Measurements from ENCODE around the gene RIC1. TPM values are rescaled to one million over a fixed set of nuclear protein-coding genes. Genes with fewer than 3 reads are reported as not detected.

The RIC1 gene
- total and polyA plus RNA-seq, 2 donors (not counting 1 experiment from before 2014, with no cell fraction given): 38.9 to 43.1 TPM

DNA sequence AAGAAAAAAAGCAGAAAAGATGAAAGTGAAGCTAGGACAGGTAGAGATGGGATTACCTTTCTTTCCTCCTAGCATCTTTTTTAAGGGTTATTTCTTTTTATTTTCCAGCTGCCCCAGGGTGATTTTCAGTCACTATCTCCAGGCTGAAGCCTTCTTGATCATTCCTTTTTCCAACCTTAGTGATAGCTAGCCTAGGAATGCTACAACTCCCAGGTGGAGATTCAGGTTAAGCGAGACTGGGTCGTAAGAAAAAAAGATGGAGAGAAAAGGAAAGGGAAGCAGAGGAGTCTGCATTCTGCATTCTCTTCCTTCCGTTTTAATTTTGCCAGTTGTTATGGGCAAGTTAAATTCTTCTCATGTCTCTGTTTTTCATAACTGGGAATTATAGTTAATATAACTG lies 36.7 kb upstream of the RIC1 start:
- H3K4me3 ChIP-seq (replicated peaks in 1 of 4; ENCODE audit: control extremely low read depth in 1 of 4, insufficient read depth in 1 of 4, low read depth in 3 of 4, low read length in 4 of 4): no peak overlapping the region
- no peaks in the 10 kb centered on the region for H3K9me3 ChIP-seq (ENCODE audit: control insufficient read depth, insufficient read depth, low read depth, low read length)
- TF ChIP-seq EZH2 (IDR thresholded peaks at IDR 0.05; ENCODE audit: low read length, missing control alignments) (no peak), CTCF (conservative IDR thresholded peaks at IDR 0.05 in 1 of 2, IDR thresholded peaks at IDR 0.05 in 1 of 2; ENCODE audit: low read depth in 1 of 2, low read length in 2 of 2) (no peak)

DNA sequence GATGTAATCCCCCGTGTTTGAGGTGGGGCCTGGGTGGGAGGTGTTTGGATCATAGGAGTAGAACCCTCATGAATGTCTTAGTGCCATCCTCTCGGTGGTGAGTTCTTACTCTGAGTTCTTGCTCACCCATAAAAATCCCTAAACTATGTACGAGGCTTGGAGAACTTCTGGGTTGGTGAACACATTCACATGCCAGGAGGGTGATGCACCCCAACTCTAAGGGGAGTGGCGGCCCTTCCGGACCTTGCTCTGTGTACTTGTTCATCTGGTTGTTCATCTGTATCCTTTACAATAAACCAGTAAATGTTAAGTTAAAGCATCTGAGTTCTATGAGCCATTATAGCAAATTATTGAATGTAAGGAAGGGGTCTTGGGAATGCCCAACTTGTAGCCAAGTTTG lies 36.0 kb upstream of the RIC1 start:
- no peak for DNase-seq (ENCODE audit: low read depth in 2 of 2)
- H2AFZ ChIP-seq (ENCODE audit: low read length): no peak overlapping the region
- no peaks in the 10 kb centered on the region for H3K27me3 ChIP-seq (ENCODE audit: control insufficient read depth, insufficient read depth, low read length)
- no peaks in the 10 kb centered on the region for H3K9me3 ChIP-seq (ENCODE audit: control insufficient read depth, insufficient read depth, low read depth, low read length)
- no peaks in the 10 kb centered on the region for H3K36me3 ChIP-seq (ENCODE audit: control insufficient read depth, insufficient read depth, low read length)
- no peaks in the 10 kb centered on the region for H3K79me2 ChIP-seq (ENCODE audit: control insufficient read depth, insufficient read depth, low read length)
- H4K20me1 ChIP-seq (ENCODE audit: control insufficient read depth, extremely low read depth, insufficient read depth, low read length): no peaks in the 10 kb centered on the region
- H3K9ac ChIP-seq (ENCODE audit: insufficient read depth, low read length): no peak overlapping the region
- TF ChIP-seq CTCF (conservative IDR thresholded peaks at IDR 0.05 in 1 of 2, IDR thresholded peaks at IDR 0.05 in 1 of 2; ENCODE audit: low read depth in 1 of 2, low read length in 2 of 2): no peak
- no peak for TF ChIP-seq EZH2 (IDR thresholded peaks at IDR 0.05; ENCODE audit: low read length, missing control alignments)
- H3K4me3 ChIP-seq (replicated peaks in 1 of 4; ENCODE audit: control extremely low read depth in 1 of 4, insufficient read depth in 1 of 4, low read depth in 3 of 4, low read length in 4 of 4): no peak overlapping the region
- H3K4me1 ChIP-seq (ENCODE audit: control insufficient read depth, extremely low read depth, insufficient read depth, low read length): no peaks in the 10 kb centered on the region
- no peak overlapping the region for H3K4me2 ChIP-seq (ENCODE audit: extremely low read depth, insufficient read depth, low read length)
- no peak overlapping the region for H3K27ac ChIP-seq (ENCODE audit: insufficient read depth, low read length)

More for the DNA sequence above, 36.7 kb upstream of the RIC1 start:
- no peaks in the 10 kb centered on the region for H3K36me3 ChIP-seq (ENCODE audit: control insufficient read depth, insufficient read depth, low read length)
- no peaks in the 10 kb centered on the region for H3K4me1 ChIP-seq (ENCODE audit: control insufficient read depth, extremely low read depth, insufficient read depth, low read length)
- no peak overlapping the region for H3K4me2 ChIP-seq (ENCODE audit: extremely low read depth, insufficient read depth, low read length)
- H3K27ac ChIP-seq (ENCODE audit: insufficient read depth, low read length): no peak overlapping the region
- H3K27me3 ChIP-seq (ENCODE audit: control insufficient read depth, insufficient read depth, low read length): no peaks in the 10 kb centered on the region
- H3K79me2 ChIP-seq (ENCODE audit: control insufficient read depth, insufficient read depth, low read length): no peaks in the 10 kb centered on the region
- H2AFZ ChIP-seq (ENCODE audit: low read length): no peak overlapping the region
- DNase-seq (ENCODE audit: low read depth in 2 of 2): no peak
- H4K20me1 ChIP-seq (ENCODE audit: control insufficient read depth, extremely low read depth, insufficient read depth, low read length): no peaks in the 10 kb centered on the region
- no peak overlapping the region for H3K9ac ChIP-seq (ENCODE audit: insufficient read depth, low read length)

DNA sequence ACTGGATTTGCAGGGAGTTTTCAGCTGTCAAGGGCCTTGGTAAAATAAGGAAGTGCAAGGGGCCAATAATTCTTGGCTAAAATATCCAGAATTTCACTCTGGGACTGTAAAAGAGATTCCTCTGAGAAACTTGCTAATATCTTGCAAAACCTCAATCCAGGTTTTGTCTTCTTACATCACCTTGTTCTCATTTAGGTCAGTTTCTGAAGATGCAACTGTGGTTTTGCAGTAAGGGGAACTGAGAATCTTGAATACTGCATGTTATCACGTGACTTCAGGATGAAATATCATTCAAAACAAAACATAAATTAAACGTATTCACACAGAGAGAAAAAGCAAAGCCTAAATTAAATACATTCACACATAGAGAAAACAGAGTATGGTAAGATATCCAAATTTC lies 35.0 kb upstream of the RIC1 start:
- Histone ChIP-seq H3K4me2 (ENCODE audit: extremely low read depth, insufficient read depth, low read length) (no peak overlapping the region), H3K27ac (ENCODE audit: insufficient read depth, low read length) (no peak overlapping the region), H4K20me1 (ENCODE audit: control insufficient read depth, extremely low read depth, insufficient read depth, low read length) (no peaks in the 10 kb centered on the region), H3K79me2 (ENCODE audit: control insufficient read depth, insufficient read depth, low read length) (no peaks in the 10 kb centered on the region), H2AFZ (ENCODE audit: low read length) (no peak overlapping the region), H3K9ac (ENCODE audit: insufficient read depth, low read length) (no peak overlapping the region), H3K9me3 (ENCODE audit: control insufficient read depth, insufficient read depth, low read depth, low read length) (no peaks in the 10 kb centered on the region), H3K27me3 (ENCODE audit: control insufficient read depth, insufficient read depth, low read length) (no peaks in the 10 kb centered on the region), H3K4me3 (replicated peaks in 1 of 4; ENCODE audit: control extremely low read depth in 1 of 4, insufficient read depth in 1 of 4, low read depth in 3 of 4, low read length in 4 of 4) (no peak overlapping the region), H3K36me3 (ENCODE audit: control insufficient read depth, insufficient read depth, low read length) (no peaks in the 10 kb centered on the region), H3K4me1 (ENCODE audit: control insufficient read depth, extremely low read depth, insufficient read depth, low read length) (no peaks in the 10 kb centered on the region)
- DNase-seq (ENCODE audit: low read depth in 2 of 2): no peak
- TF ChIP-seq EZH2 (IDR thresholded peaks at IDR 0.05; ENCODE audit: low read length, missing control alignments) (no peak), CTCF (conservative IDR thresholded peaks at IDR 0.05 in 1 of 2, IDR thresholded peaks at IDR 0.05 in 1 of 2; ENCODE audit: low read depth in 1 of 2, low read length in 2 of 2) (no peak)
